ENCODE data around the gene ARL6IP4. TPM values are rescaled to one million over a fixed set of nuclear protein-coding genes. Genes with fewer than 3 reads are reported as not detected.

The ARL6IP4 gene
- total RNA-seq, 1 experiment from 2014 or later: 133 TPM

GRCh38 chr12:122951979-122952892, 28.2 kb upstream of the ARL6IP4 start:
- TF ChIP-seq HMGA2 (CRISPR knock-in tag; IDR thresholded peaks at IDR 0.05): no peak
- TF ChIP-seq ATF3 (CRISPR knock-in tag; conservative IDR thresholded peaks at IDR 0.05): no peak
- no peak for TF ChIP-seq ZNF317 (CRISPR knock-in tag; IDR thresholded peaks at IDR 0.05; ENCODE audit: borderline replicate concordance, low read depth)
- TF ChIP-seq ZNF121 (CRISPR knock-in tag; IDR thresholded peaks at IDR 0.05): peak; percentile 75; the same call in 1 of the 2 replicates
- TF ChIP-seq CTCF (IDR thresholded peaks at IDR 0.05): peak; percentile 37; the same call in 1 of the 2 replicates
- Mint-ChIP-seq H3K4me1 (no peaks in the 10 kb centered on the region), H3K36me3 (no peaks in the 10 kb centered on the region), H3K4me3 (no peak overlapping the region), H3K27ac (no peak overlapping the region), H3K9me3 (no peaks in the 10 kb centered on the region), H3K27me3 (ENCODE audit: low read depth) (no peaks in the 10 kb centered on the region)
- ChIA-PET CTCF (interaction anchor here (0.5 to 7.1 kb wide), 13 partner anchors 37 to 314 kb away, joined by 3 to 67 read pairs (median 3); no protein-coding TSS in a partner anchor), POLR2A (no interaction called here)
- peak; percentile 97 for ATAC-seq
- peak; percentile 75 for DNase-seq (ENCODE audit: low spot score)

DNA sequence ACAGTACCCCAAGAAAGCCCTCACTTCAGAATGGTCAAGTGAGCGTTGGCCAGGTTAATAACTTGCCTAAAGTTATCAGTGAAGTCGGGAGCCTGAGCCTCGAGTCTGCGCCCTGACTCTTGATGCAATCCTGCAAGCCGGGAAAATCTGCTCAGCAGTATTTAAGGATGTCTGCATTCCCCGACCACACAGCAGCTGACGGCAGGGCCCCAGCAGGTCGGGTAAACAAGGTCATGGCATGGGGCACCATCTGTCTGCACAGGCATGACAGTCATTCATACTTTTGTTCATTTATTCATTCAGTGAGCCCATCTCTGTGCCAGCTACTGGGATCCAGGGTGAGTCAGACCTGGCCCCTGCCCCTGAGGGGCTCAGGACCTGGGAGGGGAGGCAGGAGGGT, 25.3 kb upstream of the ARL6IP4 start:
- H3K27me3 Mint-ChIP-seq (ENCODE audit: low read depth): no peaks in the 10 kb centered on the region
- H3K4me3 Mint-ChIP-seq: no peak overlapping the region
- no peaks in the 10 kb centered on the region for H3K9me3 Mint-ChIP-seq
- no peaks in the 10 kb centered on the region for H3K4me1 Mint-ChIP-seq
- no peak for ATAC-seq
- no peaks in the 10 kb centered on the region for H3K36me3 Mint-ChIP-seq
- no peak for DNase-seq (ENCODE audit: low spot score)
- POLR2A ChIA-PET: no interaction called here
- no peak overlapping the region for H3K27ac Mint-ChIP-seq
- TF ChIP-seq, protein P1, sequence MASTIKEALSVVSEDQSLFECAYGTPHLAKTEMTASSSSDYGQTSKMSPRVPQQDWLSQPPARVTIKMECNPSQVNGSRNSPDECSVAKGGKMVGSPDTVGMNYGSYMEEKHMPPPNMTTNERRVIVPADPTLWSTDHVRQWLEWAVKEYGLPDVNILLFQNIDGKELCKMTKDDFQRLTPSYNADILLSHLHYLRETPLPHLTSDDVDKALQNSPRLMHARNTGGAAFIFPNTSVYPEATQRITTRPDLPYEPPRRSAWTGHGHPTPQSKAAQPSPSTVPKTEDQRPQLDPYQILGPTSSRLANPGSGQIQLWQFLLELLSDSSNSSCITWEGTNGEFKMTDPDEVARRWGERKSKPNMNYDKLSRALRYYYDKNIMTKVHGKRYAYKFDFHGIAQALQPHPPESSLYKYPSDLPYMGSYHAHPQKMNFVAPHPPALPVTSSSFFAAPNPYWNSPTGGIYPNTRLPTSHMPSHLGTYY (CRISPR knock-in tag; IDR thresholded peaks at IDR 0.05): no peak
- TF ChIP-seq CREB1 (CRISPR knock-in tag; IDR thresholded peaks at IDR 0.05) (no peak), GABPB1 (CRISPR knock-in tag; IDR thresholded peaks at IDR 0.05) (no peak), TEAD1 (CRISPR knock-in tag; IDR thresholded peaks at IDR 0.05) (no peak), ATF2 (CRISPR knock-in tag; IDR thresholded peaks at IDR 0.05; ENCODE audit: borderline replicate concordance, low read depth) (no peak), JAZF1 (CRISPR knock-in tag; IDR thresholded peaks at IDR 0.05) (no peak), IRF1 (CRISPR knock-in tag; IDR thresholded peaks at IDR 0.05) (no peak), GTF2I (CRISPR knock-in tag; conservative IDR thresholded peaks at IDR 0.05) (no peak)
- TF ChIP-seq, protein P2, sequence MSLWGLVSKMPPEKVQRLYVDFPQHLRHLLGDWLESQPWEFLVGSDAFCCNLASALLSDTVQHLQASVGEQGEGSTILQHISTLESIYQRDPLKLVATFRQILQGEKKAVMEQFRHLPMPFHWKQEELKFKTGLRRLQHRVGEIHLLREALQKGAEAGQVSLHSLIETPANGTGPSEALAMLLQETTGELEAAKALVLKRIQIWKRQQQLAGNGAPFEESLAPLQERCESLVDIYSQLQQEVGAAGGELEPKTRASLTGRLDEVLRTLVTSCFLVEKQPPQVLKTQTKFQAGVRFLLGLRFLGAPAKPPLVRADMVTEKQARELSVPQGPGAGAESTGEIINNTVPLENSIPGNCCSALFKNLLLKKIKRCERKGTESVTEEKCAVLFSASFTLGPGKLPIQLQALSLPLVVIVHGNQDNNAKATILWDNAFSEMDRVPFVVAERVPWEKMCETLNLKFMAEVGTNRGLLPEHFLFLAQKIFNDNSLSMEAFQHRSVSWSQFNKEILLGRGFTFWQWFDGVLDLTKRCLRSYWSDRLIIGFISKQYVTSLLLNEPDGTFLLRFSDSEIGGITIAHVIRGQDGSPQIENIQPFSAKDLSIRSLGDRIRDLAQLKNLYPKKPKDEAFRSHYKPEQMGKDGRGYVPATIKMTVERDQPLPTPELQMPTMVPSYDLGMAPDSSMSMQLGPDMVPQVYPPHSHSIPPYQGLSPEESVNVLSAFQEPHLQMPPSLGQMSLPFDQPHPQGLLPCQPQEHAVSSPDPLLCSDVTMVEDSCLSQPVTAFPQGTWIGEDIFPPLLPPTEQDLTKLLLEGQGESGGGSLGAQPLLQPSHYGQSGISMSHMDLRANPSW (CRISPR knock-in tag; conservative IDR thresholded peaks at IDR 0.05; ENCODE audit: low read depth): no peak
- TF ChIP-seq, protein P3, sequence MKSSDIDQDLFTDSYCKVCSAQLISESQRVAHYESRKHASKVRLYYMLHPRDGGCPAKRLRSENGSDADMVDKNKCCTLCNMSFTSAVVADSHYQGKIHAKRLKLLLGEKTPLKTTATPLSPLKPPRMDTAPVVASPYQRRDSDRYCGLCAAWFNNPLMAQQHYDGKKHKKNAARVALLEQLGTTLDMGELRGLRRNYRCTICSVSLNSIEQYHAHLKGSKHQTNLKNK (CRISPR knock-in tag; IDR thresholded peaks at IDR 0.05): no peak
- TF ChIP-seq, protein P4, sequence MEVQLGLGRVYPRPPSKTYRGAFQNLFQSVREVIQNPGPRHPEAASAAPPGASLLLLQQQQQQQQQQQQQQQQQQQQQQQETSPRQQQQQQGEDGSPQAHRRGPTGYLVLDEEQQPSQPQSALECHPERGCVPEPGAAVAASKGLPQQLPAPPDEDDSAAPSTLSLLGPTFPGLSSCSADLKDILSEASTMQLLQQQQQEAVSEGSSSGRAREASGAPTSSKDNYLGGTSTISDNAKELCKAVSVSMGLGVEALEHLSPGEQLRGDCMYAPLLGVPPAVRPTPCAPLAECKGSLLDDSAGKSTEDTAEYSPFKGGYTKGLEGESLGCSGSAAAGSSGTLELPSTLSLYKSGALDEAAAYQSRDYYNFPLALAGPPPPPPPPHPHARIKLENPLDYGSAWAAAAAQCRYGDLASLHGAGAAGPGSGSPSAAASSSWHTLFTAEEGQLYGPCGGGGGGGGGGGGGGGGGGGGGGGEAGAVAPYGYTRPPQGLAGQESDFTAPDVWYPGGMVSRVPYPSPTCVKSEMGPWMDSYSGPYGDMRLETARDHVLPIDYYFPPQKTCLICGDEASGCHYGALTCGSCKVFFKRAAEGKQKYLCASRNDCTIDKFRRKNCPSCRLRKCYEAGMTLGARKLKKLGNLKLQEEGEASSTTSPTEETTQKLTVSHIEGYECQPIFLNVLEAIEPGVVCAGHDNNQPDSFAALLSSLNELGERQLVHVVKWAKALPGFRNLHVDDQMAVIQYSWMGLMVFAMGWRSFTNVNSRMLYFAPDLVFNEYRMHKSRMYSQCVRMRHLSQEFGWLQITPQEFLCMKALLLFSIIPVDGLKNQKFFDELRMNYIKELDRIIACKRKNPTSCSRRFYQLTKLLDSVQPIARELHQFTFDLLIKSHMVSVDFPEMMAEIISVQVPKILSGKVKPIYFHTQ (CRISPR knock-in tag; IDR thresholded peaks at IDR 0.05): no peak
- CTCF ChIA-PET: interaction anchor here (7.1 kb wide), 1 partner anchor 93 kb away, joined by 67 read pairs; no protein-coding TSS in a partner anchor

Measured in WTC11 (cell line).